ENCODE data around the gene SFI1.
"Not testable (repeated sequence)": the region's sequence is repeated elsewhere in the genome, so short reads cannot be mapped to it uniquely, and the experiment has no call there.

DNA sequence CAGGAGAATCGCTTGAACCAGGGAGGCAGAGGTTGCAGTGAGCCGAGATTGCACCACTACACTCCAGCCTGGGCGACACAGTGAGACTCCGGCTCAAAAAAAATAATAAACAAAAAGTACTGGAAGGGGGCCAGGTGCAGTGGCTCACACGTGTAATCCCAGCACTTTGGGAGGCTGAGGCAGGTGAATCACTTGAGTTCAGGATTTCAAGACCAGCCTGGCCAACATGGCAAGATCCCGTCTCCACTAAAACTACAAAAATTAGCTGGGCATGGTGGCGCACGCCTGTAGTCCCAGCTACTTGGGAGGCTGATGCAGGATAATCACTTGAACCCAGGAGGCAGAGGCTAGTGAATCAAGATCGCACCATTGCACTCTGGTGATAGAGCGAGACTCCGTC, 10.0 kb upstream of the SFI1 start:
- TF ChIP-seq POLR2A (IDR thresholded peaks at IDR 0.05; ENCODE audit: low read depth, low read length); RAD21 (IDR thresholded peaks at IDR 0.05; ENCODE audit: low read length): not testable (repeated sequence)
- TF ChIP-seq, protein P1, sequence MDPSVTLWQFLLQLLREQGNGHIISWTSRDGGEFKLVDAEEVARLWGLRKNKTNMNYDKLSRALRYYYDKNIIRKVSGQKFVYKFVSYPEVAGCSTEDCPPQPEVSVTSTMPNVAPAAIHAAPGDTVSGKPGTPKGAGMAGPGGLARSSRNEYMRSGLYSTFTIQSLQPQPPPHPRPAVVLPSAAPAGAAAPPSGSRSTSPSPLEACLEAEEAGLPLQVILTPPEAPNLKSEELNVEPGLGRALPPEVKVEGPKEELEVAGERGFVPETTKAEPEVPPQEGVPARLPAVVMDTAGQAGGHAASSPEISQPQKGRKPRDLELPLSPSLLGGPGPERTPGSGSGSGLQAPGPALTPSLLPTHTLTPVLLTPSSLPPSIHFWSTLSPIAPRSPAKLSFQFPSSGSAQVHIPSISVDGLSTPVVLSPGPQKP (IDR thresholded peaks at IDR 0.05; ENCODE audit: borderline replicate concordance, low read depth, low read length) = not testable (repeated sequence)

All from IMR-90 (cell line).